NCI-H1092 (cell line): ENCODE results near the gene SBNO2.

ENCODE experiments used
- DNase-seq: peaks from one replicate; lab custom pipeline; 2025; lab: John Stamatoyannopoulos, UW

The SBNO2 gene, protein sequence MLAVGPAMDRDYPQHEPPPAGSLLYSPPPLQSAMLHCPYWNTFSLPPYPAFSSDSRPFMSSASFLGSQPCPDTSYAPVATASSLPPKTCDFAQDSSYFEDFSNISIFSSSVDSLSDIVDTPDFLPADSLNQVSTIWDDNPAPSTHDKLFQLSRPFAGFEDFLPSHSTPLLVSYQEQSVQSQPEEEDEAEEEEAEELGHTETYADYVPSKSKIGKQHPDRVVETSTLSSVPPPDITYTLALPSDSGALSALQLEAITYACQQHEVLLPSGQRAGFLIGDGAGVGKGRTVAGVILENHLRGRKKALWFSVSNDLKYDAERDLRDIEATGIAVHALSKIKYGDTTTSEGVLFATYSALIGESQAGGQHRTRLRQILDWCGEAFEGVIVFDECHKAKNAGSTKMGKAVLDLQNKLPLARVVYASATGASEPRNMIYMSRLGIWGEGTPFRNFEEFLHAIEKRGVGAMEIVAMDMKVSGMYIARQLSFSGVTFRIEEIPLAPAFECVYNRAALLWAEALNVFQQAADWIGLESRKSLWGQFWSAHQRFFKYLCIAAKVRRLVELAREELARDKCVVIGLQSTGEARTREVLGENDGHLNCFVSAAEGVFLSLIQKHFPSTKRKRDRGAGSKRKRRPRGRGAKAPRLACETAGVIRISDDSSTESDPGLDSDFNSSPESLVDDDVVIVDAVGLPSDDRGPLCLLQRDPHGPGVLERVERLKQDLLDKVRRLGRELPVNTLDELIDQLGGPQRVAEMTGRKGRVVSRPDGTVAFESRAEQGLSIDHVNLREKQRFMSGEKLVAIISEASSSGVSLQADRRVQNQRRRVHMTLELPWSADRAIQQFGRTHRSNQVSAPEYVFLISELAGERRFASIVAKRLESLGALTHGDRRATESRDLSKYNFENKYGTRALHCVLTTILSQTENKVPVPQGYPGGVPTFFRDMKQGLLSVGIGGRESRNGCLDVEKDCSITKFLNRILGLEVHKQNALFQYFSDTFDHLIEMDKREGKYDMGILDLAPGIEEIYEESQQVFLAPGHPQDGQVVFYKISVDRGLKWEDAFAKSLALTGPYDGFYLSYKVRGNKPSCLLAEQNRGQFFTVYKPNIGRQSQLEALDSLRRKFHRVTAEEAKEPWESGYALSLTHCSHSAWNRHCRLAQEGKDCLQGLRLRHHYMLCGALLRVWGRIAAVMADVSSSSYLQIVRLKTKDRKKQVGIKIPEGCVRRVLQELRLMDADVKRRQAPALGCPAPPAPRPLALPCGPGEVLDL (N-terminal part only)

DNA sequence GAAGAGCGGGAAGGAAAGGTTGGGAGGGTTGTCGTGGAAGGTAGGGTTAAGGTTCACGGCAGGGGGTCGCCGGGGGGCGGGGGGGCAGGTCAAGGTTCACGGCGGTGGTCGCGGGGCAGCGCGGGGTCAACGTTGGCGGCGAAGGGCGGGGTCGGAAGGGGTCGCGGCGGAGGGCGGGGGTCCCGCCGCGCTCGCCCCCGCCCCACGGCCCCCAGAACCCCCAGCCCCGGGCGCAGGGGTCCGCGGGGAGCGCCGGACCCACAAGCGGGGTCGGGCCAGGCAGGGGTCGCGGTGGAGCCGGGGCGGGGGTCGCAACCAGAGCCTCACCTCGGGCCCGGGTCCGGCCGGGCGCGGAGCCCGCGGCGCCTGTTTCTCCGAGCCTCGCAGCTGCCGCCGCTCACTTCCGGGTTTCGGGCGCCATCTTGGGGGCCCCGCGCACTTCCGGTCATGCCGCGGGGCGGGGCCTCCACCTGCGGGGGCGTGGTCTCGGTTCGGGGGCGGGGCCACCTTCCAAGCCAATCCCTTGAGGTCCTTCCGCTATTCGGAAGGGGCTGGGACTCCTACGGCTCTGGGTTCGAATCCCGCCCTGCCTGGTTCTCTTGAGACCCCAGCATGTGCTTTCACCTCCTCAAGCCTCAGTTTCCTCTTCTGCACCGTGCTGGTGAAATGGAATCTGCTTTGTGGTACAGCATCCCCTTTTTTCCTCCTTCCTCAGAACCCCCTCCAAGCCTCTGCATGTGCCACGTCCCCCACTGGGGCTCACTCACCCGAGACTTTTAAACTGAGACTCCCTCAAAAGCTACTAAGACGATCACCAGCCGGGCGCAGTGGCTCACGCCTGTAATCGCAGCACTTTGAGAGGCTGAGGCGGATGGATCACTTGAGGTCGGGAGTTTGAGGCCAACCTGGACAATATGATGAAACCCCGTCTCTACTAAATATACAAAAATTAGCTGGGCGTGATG is at the start of gene SBNO2:
TSS of gene SBNO2 (minus strand) at position 424 of the 965 bp plus-strand sequence. CDS start 19,992 bp downstream, outside the sequence.
- DNase-seq = peak; percentile 81

DNA sequence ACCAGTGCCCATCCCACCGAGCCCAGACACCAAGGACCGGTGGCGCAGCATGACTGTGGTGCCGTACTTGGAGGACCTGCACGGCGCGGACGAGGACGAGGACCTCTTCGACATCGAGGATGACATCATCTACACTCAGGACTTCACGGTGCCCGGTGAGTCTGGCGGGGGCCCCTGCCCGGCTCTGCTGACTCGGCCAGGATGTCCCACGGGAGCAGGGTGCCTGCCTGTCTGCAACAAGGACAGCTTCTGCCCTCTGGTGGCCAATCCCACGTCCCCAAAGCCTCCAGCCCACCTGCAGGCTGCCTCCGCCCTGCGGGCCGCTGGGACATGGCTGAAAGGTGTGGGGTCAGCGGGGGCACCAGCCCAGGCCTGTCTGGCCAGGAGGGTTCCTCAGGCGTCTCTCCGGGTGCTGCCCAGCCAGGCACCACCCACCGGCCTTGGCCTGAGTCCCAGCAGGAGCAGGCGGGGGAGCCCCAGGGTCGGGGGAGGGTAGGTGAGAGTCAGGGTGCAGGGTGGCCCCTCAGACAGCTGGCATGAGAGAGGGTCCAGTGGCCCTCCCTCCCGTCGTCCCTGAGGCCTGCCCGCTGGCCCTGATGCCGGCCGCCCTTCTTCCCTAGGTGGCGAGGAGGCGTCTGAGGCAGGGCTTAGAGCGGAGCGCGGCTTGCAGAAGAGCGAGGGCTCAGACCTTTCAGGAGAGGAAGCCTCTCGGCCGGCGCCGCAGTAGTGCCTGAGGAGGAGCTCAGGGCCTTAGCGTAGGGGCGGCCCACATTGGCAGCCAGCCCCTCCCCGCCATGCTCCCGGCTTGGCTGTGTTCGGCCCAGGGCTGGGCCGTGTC is 49.2 kb upstream of the SBNO2 start:
- DNase-seq = no peak

DNA sequence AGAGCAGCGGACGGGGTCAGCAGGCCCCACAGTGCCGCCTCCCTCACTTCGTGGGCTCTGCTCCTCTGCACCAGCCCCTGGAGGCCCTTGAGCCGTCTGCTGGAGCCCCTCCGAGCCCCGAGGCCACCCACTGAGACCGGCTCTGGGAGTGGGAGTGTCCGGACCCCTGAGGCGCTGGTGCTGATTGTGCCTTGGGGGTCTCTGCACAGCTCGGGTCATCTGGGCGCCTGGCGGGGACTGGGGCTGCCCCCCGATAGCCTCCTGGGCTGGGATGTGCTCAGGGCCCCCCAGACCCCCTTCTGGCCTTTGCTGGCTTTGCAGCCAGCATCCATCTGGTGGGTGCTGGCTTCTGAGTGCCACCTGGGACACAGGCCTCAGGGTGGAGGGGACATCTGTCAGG is 48.3 kb upstream of the SBNO2 start:
- DNase-seq = no peak

DNA sequence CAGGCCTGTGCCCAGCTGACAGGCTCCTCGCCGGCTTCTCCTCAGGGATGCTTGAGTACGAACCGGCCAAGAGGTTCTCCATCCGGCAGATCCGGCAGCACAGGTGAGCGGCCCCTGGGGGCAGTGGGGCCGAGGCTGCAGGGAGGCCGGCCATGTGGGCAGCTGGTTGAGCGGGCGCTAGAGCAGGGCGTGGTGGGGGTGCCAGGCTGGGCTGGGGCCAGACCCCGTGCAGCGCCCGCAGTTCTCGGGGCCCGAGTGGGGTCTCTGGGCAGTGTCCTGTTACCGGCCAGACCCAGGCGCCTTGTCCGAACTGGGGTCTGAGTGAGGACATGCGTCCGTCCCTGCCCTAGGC is 47.8 kb upstream of the SBNO2 start:
- no peak for DNase-seq

DNA sequence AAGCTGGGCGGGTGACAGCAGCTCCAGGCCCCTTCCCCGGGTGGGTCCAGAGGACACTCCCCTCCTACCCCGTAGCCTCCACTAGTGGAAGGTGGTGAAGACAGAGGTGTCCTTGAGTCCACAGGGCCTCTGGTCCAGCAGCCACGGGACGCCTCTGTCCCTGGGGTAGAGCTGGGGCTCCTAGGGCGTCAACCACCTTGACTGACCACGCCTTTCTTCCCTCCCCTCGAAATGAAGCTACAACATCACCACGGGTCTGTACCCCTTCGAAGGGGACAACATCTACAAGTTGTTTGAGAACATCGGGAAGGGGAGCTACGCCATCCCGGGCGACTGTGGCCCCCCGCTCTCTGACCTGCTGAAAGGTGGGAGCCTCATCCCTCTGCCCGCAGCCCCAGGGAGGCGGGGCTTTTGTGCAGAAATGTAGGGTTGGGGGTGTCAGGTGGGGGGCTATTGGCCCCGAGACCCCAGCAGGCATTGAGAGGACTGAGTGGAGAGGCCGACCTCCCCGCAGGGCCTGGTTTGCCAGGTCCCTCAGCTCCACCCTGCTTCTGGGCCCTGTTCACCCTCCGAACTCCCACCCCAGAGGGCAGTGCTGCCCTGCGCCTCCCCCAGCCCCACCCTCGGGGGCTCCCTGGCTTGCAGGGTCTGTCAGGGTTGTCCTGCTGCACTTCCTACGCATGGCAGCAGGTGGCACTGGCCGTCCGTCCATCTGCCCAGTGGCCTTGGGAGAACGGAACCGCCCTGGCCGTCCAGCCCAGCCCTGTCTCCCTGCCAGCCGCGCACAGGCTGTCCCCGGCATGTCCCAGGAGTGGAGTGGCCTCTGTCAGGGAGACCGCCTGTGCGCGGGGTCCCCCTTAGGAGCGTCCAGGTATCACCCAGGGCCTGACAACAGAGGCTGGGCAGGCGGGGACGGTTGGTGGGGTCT is 47.2 kb upstream of the SBNO2 start:
- DNase-seq = no peak

DNA sequence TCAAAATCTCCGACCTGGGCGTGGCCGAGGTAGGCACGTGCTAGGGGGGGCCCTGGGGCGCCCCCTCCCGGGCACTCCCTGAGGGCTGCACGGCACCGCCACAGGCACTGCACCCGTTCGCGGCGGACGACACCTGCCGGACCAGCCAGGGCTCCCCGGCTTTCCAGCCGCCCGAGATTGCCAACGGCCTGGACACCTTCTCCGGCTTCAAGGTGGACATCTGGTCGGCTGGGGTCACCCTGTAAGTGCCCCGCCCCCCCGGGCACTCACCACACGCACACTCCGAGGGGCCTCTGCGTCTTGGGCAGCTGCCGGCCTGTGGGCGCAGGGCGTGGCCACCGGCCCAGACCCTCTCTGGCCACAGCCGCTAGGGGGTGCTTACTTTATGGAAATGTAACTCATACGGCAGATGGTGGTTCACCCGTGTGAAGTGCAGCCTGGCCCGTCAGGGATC is 46.4 kb upstream of the SBNO2 start:
- no peak for DNase-seq

DNA sequence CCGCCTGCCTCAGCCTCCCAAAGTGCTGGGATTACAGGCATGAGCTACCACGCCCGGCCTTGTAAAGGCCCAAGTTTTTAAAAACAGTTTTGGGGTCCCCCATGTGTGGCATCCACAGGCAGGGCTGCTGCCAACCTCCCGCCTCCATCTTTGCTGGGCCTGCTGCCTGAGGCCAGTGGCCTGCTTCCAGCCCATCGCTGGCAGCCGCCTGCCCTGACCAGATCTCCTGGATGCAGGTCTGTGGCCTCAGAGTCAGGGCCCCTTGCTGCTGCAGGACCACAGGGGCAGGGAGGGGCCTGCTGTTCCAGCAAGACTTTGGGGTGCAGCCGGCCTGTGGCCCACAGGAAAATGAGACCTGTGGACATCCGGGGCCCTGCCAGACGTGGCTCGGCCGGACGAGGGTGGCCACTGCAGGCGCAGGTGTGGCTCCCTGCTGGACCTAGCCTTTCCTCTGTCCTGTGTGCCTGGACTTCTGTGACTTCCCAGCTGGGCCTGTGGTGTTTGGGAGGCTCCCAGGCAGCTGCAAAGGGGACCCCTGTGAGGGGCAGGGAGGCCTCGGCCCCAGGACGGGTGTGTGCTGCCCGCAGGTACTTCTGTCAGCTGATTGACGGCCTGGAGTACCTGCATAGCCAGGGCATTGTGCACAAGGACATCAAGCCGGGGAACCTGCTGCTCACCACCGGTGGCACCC is 45.9 kb upstream of the SBNO2 start:
- no peak for DNase-seq

DNA sequence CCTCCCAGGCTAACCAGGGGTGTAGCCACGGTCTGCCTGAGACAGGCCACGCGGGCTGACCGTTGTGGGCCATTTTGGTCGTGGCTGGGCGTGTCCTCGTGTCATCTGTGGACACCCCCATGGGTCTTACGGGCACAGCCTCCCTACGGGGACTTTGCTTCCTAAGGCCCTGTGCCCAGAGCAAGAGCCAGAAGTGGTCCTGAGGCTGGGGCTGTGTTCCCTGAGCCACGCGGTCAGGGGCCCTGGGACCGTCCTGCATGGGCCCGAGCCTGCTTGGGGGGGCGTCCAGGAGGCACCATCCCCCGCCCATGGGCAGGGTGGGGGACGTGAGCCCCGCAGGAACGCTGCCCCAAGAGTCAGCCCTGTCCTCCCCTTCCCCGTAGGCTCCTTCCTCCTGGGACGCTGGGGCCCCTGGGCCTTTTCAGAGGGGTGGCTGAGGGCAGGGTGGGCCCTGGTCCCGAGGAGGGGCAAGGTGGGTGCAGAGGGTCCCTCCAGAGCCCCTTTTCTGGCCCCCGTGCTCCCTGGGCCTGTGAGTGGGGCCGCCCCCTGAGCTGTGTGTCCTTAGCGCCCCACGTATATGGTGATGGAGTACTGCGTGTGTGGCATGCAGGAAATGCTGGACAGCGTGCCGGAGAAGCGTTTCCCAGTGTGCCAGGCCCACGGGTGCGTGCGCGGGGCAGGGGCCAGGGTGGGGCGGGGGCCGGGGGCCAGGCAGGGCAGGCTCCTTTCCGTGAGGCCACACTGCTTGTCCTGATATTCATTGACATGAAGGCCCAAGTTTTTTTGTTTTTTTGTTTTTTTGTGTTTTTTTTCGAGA is 44.9 kb upstream of the SBNO2 start:
- no peak for DNase-seq

DNA sequence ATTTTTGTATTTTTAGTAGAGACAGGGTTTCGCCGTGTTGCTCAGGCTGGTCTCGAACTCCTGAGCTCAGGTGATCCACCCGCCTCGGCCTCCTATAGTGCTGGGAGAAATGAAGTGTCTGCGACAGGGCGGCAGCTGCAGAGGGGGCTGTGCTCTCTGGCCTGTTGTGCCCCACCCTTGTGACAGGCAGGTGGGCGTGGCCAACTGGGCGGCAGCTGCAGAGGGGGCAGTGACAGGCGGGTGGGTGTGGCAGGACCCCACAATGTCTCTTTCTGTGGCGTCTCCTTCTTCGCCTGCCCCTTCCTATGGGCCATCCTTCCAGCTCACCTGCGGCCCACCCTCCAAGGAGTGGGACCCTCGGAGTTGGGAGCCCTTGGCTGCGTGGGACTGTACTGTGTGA is 43.3 kb upstream of the SBNO2 start:
- no peak for DNase-seq

DNA sequence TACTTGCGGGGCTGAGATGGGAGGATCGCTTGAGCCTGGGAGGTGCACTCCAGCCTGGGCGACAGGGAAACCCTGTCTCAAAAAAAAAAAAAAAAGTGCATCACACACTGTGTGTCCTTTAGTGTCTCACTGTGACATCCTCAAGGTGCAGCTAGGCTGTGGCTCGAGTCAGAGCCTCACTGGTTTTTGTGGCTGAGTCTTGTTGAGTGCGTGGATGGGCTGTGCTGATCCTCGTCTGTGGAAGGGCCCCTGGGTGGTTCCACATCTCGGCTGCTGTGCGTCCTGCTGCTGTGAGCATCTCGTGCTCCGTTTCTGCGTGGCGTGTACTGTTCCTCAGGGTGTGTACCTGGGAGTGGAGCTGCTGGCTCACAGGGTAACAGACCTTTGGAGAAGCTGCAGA is 42.7 kb upstream of the SBNO2 start:
- DNase-seq = no peak

DNA sequence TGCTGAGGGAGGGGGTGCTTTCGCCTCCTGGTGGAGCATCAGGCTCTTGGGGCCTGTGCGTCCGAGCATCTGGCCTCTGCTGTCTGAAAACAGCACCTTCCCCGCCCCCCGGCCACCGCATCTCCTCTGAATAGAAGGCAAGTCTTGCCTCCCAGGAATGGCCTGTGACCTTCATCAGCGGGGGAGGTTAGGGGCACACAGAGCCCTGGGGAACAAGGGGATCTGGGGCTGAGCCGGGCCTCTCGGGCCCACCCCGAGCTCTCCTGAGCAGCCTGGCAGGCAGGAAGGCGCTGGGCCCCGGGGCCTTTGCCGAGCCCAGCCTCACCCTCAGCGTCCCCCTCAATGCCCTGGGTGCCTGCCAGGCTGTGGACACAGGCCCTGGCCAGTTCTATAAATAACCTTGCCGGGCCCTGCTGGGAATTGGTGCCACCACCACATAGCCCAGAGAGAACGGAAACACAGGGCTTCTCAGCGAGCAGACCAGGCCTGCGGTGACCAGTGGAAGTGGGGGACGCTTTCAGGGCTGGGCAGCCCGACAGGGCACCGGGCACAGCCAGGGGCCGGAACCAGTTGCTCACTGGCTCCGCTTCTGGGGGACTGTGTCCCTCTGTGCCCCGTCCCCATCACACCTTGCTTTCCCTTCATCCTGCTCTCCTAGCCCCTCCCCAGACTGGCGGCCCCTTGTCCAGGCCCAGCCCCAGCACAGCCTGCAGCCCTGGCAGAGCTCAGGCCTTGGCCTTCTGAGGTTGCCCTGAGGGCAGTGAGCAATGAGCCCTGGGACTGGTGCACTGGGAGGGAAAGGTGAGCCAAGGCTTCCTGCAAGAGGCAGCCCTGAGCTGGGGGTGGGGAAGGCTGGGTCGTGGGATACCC is 41.0 kb upstream of the SBNO2 start:
- no peak for DNase-seq

DNA sequence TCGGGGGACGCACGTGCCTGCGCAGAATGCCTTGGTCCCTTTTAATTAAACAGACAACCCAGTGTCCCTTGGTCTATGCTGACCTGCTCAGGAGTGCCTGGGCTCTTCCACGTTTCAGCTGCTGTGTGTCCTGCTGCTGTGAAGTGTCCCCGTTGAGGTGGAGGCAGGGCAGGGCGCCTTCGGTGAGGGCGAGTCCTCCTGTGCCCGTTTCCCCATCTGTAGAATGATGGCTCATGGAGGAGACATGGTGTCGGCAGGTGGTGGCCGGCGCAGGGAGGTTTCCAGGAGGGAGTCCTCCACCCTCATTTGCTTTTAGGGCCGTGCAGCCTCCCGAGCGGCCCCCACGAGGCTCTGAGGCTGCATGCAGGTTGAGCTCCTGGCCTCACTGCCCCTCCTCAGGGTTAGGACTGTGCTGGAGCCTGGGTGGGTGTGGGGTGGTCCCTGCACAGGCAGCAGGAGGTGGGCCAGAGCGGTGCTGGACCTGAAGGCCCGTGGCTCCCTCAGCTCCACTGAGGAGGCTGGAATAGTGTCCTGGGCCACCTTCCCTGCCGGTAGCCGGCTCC is 40.3 kb upstream of the SBNO2 start:
- DNase-seq = no peak

DNA sequence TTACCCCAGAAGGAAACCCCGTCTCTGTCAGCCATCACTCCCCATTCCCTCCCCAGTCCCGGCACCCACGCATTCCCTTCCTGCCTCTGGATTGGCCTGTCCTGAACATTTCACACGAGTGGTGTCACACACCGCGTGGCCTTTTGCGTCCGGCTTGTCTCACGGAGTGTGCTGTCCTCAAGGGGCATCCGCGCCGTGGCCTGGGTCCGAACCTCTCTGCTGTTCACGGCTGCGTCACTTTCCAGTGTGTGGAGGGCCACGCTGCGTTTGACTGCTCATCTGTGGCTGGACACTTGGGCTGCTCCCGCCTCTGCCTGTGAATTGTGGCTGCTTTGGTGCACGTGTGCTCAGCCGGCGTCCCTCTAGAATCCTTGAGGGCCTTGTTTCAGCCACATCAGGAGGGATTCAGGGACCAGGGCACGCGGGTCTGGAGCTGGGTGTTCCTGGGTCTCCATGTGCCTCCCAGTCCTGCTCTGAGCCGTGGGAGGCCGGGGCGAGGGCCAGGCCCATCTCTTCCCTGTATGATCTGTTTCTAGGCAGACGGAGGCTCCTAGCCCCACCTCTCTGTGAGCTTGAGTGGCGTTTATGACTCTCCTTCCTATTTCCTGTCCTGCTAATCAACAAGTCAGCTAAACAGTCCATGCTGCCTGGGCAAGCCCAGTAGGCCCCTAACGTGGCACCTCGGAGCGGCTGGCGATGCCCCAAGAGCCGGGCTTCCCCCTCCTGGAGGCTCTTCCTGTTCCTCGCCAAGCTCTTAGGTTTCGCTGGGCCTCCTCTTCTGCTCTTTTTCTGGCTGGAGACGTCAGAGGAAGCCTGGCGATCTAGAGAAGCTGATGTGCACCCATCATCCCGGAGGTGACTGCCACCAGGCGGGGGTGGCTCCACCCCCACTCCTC is 39.6 kb upstream of the SBNO2 start:
- DNase-seq = no peak

DNA sequence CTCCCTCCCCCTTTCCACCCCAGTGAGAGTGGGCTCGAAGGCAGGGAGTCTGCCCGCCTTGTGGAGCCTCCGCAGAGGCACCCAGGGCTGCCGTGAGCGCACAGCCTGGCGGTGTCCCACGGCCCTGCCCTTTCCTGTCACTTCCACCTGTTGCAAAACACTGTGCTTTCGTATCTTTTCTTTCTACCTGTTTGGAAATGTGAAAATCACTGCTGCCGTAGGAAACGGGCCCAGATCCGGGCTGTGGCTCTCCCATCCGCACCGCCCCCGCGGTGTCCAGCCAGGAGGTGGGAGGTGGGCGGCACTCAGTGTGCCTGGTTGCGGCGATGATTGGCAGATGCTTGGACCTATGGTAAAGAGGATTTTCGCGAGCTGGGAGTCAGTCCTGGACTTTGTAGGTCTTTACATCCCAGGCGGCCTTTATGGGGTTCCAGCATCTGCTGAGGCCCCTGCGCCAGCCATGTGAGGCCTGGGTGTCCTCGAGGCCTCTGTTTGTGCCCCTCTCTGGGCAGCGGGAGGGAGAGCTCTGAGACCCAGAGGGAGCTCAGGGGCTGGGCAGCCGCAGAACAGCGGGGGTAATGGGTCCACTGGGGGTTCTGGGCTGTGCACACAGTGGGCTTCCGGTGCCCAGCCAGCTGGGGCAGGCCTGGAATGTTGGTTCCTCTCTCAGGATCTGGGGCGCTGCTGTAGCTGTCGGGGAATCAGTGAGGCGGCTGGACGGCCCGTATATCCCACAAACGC is 37.6 kb upstream of the SBNO2 start:
- no peak for DNase-seq

DNA sequence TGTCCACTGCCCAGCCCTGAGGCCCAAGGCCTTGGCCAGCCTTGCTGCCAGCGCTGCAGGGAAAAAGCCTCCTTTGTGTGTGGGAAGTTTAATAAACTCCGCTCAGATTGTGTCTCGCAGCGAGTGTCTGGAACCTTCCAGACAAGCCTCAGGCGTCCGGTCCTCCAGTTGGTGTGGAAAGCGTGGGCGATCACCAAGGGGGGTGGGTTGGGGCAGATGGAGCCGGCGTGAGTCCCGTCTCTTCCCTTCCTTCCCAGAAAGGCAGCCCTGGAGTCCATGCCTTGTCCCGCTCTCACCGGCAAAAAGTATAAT is 36.1 kb upstream of the SBNO2 start:
- DNase-seq = no peak
